NCI-H1092 treated with DMSO at 0.1 percent for 48 hours (cell line): ENCODE measurements around the gene TXNDC12.
A peak's percentile ranks its signal among the peaks of the same experiment; 100 is the strongest.
"Not testable (repeated sequence)": the region's sequence is repeated elsewhere in the genome, so short reads cannot be mapped to it uniquely, and the experiment has no call there.

ENCODE experiments used
- DNase-seq: peaks from one replicate; lab custom pipeline; 2025; lab: John Stamatoyannopoulos, UW

The TXNDC12 gene

GRCh38 chr1:52045666-52046195 is 9.3 kb downstream of the TXNDC12 start:
- DNase-seq = not testable (repeated sequence)

- DNase-seq = no peak
Observed at GRCh38 chr1:52045236-52045635, 9.8 kb downstream of the TXNDC12 start.

- DNase-seq = no peak
Observed at GRCh38 chr1:52041551-52042185, 13.3 kb downstream of the TXNDC12 start.

GRCh38 chr1:52037909-52038308 is 17.1 kb downstream of the TXNDC12 start:
- no peak for DNase-seq

- DNase-seq = no peak
Observed at GRCh38 chr1:52037402-52037814, 17.6 kb downstream of the TXNDC12 start.

- DNase-seq = no peak
Observed at GRCh38 chr1:52034050-52034384, 21.0 kb downstream of the TXNDC12 start.

GRCh38 chr1:52033190-52034049 is 21.6 kb downstream of the TXNDC12 start, which contains the start of gene KTI12:
Gene KTI12, minus strand, starts transcription at chr1:52033810. Its CDS starts 49 bp downstream, at chr1:52033761.
- DNase-seq = peak; percentile 78

GRCh38 chr1:52032785-52033131 is 22.2 kb downstream of the TXNDC12 start:
- DNase-seq = peak; percentile 0

GRCh38 chr1:52032124-52032784 is 22.7 kb downstream of the TXNDC12 start:
- DNase-seq = no peak

- not testable (repeated sequence) for DNase-seq
Observed at GRCh38 chr1:52028839-52029238, 26.2 kb downstream of the TXNDC12 start.

- DNase-seq = no peak
Observed at GRCh38 chr1:52028328-52028727, 26.7 kb downstream of the TXNDC12 start.

GRCh38 chr1:52026278-52026677 is 28.7 kb downstream of the TXNDC12 start:
- no peak for DNase-seq

GRCh38 chr1:52022133-52022532 is 32.9 kb downstream of the TXNDC12 start:
- DNase-seq = no peak

- no peak for DNase-seq
Observed at GRCh38 chr1:52008071-52008809, 46.8 kb downstream of the TXNDC12 start.

GRCh38 chr1:52007215-52008002 is 47.6 kb downstream of the TXNDC12 start:
- DNase-seq = no peak

GRCh38 chr1:52006081-52006553 is 48.9 kb downstream of the TXNDC12 start:
- DNase-seq = not testable (repeated sequence)

- DNase-seq = not testable (repeated sequence)
Observed at GRCh38 chr1:52005548-52005947, 49.4 kb downstream of the TXNDC12 start.

- no peak for DNase-seq
Observed at GRCh38 chr1:52003877-52004276, 51.1 kb downstream of the TXNDC12 start.

GRCh38 chr1:52002038-52002917 is 52.7 kb downstream of the TXNDC12 start:
- peak; percentile 73 for DNase-seq

GRCh38 chr1:51998701-51999100 is 56.3 kb downstream of the TXNDC12 start:
- no peak for DNase-seq
